GM18909 (cell line): Measurements from ENCODE around the gene RPL23.
A peak's percentile ranks its signal among the peaks of the same experiment; 100 is the strongest.

Experiments used
- ATAC-seq: cut with Tn5 transposase; IDR thresholded peaks from one replicate; pipeline ENCODE4 v1.9.1; 2021; ENCODE audit warnings: mild to moderate bottlenecking; ENCODE audit not compliant: unreplicated experiment, poor library complexity

Gene RPL23

DNA sequence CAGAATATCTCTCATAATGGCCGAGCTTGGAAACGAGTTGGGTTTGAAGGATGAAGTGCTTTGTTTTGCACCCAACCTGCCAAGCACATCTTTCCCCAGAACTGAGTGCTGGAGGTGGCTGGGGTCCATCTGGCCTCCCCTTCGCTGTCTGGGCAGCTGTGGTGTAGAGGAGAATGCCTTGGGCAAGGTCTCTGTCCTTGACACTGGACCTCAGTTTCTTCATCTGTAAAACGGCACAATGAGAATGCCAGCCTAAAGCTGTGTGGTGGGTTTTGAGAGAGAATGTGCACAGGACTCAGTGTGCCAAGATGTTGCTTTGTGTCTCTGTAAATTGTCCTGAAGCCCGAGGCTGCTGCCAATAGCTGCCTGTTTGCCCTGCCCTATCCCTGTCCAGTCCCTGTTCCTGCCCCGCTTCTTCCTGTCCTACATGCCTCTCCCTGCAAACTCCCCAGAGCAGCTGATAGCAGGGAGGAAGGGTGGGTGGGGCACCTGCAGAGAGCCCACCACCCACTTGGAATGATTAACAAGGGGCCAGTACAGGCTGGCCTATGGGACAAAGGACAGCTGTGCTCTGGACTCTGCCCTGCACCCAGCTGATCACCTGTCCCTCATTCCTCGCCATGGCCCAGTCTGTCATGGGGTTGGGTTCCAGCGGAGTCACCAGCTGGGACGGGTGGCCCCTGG is 31.7 kb upstream of the RPL23 start:
- ATAC-seq = no peak

- no peak for ATAC-seq
These were observed 30.3 kb upstream of the RPL23 start for GRCh38 chr17:38883592-38884526.

- ATAC-seq = no peak
These were observed 29.3 kb upstream of the RPL23 start for GRCh38 chr17:38882870-38883269.

DNA sequence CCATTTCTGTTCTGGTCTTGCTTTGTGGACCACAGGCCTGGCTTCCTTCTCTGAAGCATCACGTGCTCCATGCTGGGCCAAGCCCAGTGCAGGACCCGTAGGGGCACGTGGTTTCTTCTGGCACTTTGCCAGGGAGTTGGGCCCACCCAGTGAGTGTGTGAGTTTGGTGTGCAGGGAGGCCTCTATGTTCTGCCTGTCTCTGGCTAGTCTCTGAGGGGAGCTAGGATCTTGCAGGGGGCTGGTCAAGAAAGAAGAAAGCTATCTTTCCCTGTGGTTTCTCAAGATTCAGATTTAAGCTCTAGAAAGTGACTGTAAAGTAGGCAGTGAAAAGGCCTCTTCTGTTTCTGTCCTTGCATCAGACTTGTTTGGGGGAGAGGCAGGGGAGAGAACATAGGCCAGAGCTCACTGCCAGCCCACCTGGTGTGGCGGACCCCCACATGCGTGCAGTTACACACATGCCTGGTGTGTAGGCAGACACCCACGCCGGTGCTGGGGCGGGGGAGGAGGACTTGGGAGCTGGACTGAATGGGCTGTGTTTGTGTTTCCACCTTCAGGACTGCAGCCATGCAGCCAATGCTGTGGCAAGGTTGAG is 28.2 kb upstream of the RPL23 start:
- no peak for ATAC-seq

GRCh38 chr17:38879878-38880665 is 26.6 kb upstream of the RPL23 start:
- ATAC-seq = no peak

- no peak for ATAC-seq
These were observed 23.8 kb upstream of the RPL23 start for GRCh38 chr17:38877130-38877851.

GRCh38 chr17:38875477-38876075 is 22.1 kb upstream of the RPL23 start:
- ATAC-seq = no peak

DNA sequence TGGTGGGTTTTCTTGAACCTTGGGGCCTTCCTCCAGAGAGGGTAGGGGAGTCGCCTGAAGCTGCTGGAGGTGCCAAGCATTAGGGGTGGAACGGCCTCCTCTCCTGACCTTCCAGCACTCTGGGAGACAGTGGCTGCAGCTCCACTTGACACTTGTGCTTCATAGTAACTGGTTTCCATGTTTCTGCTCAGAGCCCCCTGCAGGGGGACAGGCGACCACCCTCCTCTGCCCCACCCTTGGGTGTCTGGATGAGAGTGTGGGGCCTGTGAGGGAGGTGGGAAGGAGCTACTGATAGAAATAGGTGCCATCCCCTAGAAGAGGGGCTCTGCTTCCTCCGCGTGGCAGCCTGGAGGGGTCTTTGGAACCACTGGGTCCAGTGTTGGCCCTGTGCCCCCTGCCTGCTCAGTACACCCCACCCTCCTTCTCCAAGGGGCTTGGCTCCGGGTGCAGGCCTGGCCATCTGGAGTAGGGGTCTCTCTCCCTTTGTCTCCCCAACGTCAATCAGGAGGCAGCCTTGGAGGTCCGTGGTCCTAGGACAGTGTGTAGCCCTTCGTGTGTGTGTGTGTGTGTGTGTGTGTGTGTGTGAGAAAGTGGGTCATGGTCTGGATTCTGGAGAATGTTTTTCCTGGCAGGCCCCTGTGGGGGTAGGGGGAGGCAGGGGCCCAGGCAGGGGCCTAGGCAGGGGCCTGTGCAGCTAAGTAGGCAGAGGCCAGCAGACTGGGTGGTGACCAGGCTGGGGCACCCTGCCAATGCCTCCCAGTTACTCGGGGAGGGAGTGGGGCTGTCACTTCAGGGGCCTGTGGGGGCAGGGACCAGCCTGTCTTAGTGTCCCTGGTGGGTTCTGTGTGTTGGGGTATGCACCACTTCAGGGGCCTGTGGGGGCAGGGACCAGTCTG is 21.2 kb upstream of the RPL23 start:
- no peak for ATAC-seq

DNA sequence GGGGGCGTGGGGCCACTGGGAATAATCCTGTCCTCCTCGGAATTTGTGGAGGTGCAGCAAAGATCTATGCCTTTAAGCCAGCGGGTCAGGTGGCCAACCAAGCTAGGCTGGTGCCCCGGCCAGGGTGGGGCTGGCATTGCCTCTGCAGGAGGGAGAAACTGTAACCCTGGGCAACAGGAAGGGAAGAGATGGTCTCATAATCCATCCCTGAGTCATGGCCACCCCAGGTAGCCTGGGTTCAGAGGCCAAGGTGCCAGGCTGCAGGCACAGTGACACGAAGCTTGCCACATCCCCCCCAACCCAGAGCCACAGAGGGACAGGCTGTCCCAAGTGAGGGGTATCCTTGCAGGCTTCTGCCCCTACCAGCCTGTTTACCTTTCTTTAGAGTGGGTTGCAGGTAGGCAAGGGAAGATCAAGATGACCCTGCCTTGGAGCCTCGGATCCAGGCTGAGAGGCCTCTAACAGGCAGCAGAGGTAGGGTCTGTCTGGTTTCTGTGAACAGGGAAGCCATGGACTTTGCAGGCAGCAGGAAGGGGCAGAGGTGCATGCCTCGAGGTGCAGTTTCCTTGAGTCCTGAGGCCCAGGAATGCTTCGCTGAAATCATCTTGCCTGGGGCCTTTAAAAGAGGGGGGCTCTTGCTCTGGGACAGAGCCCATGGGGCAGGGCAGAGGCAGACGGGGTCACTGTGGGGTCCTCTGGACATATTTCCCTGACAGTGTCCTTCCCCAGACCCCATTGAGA is 20.3 kb upstream of the RPL23 start:
- ATAC-seq = no peak

DNA sequence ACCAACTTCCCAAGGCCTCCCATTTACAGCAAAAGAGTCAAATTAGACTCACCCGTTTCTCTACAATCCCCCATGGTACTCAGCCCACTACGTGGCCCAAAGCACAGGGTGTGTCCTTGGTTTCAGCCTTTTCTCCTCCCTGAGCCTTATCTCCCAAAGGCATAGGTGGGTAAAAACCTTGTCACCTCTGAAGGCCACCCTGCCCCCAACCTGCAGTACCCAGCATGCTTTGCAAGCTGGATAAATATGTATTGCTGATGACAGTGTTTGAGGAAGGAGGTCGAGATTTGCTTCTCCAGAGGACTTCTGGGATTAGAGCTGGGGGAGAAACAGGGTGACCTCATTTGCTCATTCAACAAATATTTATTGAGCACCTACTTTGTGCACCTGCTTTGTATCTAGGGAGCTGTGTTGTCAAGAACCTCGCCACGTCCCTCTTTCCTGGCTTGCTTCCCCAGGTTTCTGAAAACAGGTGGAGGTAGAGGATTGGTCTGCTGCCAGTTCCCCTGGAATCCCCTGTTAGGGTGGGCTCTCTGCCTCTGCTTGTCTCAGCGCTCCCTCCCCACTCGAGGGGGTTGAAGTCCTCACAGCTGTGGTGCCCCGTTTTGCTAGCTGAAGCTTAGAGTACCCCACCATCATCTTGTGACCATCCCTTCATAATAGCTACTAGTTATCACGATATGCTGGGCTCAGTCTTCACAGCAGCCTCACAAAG is 19.3 kb upstream of the RPL23 start:
- no peak for ATAC-seq

GRCh38 chr17:38872027-38872511 is 18.5 kb upstream of the RPL23 start:
- ATAC-seq = no peak

DNA sequence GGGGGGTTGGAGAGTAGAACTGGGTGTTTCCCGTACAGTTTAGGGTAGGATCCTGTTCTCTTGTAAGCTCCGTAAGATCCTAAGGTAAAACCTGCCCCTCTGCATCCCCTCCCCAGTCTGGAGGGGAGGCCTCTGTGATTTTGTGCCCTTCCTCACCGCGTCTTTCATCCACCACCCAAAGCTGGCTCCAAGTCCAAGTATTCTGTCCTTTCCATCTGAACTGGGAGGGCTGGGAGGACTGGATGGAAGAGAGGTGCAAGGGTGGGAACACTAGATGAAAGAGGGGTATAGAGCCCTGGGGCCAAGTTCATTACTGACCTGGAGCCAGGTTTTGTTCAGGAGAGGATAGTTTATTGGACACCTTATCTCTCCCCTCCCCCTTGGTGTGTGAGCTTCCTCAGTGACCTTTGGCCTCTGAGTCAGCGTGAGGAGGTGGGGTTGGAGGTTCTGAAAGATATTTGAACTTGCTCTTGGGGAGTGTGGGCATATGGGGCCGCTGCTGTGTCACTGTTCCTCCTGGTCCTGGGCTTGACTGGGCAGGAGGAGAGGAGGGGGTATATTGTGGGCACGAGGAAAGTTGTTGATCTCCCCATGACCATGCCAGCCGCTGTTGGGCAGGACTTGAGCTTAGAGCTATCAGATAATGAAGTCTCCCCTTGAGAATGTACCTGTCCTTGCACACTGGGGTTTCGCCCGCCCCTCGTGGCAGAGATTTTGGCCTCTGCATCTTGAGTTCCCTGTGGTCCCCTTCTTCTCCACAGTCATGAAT is 17.9 kb upstream of the RPL23 start:
- ATAC-seq = no peak

DNA sequence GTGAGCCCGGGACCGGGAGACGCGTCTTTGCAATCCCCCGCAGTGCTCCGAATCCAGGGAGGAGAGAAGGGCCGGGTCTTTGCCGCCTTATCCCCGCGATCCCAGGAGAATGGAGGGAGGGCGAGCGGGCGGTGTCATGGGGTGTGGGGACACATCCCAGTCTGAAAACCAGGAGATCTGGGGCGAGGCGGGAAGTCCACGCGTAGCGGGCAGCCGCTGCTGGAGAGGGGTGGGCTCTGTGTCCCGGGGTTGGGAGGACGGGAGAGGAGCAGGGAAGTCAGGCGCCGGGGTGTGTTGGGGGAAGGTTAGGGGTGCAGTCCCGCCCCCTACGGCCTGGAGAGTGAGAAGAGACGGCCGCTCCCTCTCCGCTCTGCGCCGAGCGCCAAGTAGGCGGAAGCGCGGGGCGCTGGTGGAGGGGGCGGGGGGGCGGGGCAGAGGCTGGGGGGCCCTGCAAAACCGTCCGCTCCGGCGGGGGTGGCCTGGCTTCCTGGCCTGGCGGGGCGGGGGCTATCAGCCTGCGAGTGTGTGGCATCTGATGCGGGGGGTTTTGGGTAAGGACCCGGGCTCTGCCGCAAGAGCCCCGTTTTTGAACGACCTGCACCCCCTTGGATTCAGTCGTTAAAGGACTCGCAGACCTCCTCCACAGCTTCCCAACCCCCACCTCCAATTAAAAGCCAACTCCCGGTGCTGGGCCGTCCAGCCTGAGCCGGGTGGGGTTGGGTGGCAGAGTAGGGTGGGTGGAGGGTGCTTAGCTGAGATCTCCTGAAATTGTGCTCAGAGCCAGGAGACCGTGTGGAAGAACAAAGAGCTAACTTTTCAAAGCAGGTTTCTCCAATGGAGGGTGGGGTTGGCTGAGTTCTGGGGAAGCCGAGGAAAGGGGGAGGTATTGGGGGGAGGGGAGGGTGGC is 17.0 kb upstream of the RPL23 start:
- peak; percentile 23 for ATAC-seq

GRCh38 chr17:38869526-38870258 is 16.2 kb upstream of the RPL23 start, which contains the start of gene LASP1:
Gene LASP1, plus strand, starts transcription at chr17:38870058. Its CDS starts 132 bp downstream, at chr17:38870190.
- ATAC-seq = peak; percentile 46
